HG03432 (cell line): ENCODE data around the gene TRIM8.
A peak's percentile ranks its signal among the peaks of the same experiment; 100 is the strongest.

ENCODE experiments used
- ATAC-seq: cut with Tn5 transposase; IDR thresholded peaks from one replicate; pipeline ENCODE4 v1.9.1; 2021; ENCODE audit warnings: mild to moderate bottlenecking, moderate library complexity; ENCODE audit not compliant: unreplicated experiment

TRIM8 gene, protein sequence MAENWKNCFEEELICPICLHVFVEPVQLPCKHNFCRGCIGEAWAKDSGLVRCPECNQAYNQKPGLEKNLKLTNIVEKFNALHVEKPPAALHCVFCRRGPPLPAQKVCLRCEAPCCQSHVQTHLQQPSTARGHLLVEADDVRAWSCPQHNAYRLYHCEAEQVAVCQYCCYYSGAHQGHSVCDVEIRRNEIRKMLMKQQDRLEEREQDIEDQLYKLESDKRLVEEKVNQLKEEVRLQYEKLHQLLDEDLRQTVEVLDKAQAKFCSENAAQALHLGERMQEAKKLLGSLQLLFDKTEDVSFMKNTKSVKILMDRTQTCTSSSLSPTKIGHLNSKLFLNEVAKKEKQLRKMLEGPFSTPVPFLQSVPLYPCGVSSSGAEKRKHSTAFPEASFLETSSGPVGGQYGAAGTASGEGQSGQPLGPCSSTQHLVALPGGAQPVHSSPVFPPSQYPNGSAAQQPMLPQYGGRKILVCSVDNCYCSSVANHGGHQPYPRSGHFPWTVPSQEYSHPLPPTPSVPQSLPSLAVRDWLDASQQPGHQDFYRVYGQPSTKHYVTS

DNA sequence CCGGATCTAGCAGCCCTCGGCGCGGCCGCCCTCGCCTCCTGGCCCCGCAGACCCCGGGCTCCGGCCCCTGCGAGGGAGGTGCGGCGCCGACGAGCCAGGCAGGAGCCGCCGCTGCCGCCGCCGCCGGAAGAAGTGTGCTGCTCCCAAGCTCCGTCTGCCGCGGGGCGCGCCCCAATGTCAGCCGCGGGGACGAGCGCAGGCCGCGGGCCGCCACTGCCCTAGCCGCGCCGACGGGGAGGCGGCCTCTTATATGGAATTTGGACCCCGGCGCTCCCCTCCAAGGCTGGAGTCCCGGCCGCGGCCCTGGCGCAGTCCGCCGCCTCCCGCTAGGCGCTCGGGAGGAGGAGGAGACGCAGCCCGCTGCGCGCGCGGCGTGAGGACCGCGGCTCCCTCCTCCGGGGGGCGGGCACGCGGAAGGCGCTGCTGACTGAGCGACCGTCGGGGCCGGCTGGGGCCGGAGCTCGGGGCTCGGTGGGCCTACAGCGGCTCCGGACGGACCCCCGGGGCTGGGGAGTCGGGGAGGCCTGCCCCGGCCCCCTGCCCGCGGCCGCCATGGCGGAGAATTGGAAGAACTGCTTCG is at the start of gene TRIM8:
Gene TRIM8 (plus strand): TSS at position 414 of the 580 bp plus-strand sequence. CDS start 139 bp downstream, at position 553.
- ATAC-seq, result peak; percentile 9

DNA sequence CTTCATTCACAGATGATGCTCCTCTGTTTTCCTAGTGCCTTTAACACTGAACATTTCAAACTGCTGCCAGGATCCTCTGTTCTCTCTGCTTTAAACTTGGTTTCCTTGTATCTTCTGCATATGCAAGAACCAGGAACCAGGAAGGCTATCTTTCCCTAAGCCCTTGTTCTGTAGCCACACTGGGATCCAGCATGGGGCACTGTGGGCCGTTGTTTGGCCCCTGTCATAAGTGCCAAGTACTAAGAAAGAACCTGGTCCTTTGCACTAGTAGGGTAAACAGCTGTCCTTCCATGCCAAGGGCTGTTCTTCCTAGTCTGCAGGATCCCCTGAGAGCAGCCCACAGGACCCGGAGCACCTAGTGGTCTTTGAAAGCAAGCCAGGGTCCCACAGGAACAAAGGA is 49.0 kb upstream of the TRIM8 start:
- no peak for ATAC-seq

DNA sequence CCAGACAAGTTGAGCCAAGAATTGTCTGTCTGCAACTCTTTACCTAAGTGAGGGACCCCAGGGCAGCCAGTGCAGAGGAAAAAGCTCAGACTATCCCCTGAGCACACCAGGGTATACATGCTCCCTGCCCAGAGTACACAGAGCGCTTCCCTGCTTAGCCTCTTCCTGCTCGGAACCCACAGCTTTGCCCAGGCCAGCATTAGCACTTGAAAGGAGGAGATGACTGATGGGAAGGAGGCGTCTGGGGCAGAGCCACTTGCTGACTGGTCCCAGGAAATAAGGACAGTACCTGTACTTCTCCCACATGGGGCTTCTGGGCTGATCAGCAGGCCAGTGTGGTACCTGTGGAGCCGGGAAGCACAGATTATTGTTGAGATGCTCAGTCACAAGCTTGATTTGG is 48.4 kb upstream of the TRIM8 start:
- no peak for ATAC-seq

DNA sequence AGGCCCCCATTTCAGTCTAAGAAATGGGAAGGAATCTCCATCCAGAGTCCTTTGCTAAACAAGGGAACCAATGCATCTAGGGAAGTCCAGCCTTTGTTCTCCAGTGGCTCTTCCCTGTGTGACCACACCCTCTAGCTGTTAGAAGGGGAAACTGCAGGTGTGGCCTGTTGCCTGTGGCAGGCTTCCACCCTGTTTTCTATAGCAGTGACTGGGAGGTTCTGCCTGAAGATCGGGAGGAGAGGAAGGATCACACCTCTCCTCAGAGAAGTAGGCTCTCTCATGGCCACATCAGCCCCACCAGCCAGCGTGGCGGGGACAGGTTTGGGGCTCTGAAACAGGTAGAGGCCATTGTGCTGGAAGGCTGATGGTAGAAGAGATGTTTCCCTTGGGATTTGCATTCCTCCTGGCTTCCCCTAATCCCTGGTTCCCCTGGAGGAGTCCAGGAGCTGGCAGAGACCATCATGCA is 47.7 kb upstream of the TRIM8 start:
- ATAC-seq, result no peak

DNA sequence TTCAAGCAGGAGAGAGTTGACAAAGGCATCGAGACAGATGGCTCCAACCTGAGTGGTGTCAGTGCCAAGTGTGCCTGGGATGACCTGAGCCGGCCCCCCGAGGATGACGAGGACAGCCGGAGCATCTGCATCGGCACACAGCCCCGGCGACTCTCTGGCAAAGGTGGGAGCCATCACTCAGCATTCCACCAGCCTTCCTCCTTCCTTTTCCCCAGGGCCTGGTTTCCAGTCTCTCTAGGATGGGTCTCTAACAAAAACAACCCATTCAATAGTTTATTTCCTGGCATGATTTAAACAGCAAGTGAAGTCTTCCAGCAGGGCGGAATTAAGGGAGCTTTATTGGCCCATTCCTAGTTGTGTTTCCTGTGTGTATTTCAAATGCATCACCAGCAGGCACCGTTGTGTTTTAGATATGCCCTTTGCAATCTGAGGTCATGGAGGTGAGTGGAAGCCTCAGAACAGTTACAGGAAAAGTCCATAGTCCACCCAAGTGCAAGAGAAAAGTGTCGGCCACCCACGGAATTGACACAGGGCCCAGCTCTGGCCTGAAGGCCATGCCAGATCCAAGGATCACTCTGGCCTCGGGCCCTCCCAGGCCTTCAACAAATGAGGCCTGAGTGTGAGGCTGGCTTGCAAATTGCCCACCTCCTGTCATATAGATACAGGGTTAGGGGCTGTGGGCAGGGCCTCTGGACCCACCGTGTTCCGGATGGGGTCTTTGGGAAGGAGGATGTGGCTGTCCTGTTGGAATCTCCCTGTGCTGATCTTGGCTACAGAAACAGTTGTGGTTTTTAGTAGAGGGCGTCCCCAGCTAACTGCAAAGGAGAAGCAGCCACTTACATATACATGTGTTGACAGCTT is 46.9 kb upstream of the TRIM8 start:
- no peak for ATAC-seq

DNA sequence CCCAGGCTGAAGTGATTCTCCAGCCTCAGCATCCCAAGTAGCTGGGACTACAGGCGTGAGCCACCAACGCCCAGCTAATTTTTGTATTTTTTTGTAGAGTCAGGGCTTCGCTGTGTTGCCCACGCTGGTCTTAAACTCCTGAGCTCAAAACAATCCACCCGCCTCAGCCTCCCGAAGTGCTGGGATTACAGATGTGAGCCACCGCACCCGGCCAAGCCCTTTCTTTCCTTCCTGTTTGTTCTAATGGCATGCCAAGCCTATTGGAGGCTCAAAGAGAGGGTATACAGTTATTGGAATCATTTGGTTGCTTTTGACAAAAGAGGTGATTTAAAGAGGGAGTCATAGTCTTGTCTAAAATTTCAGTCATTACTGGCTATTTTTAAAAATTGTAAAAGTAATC is 46.0 kb upstream of the TRIM8 start:
- ATAC-seq, result no peak

DNA sequence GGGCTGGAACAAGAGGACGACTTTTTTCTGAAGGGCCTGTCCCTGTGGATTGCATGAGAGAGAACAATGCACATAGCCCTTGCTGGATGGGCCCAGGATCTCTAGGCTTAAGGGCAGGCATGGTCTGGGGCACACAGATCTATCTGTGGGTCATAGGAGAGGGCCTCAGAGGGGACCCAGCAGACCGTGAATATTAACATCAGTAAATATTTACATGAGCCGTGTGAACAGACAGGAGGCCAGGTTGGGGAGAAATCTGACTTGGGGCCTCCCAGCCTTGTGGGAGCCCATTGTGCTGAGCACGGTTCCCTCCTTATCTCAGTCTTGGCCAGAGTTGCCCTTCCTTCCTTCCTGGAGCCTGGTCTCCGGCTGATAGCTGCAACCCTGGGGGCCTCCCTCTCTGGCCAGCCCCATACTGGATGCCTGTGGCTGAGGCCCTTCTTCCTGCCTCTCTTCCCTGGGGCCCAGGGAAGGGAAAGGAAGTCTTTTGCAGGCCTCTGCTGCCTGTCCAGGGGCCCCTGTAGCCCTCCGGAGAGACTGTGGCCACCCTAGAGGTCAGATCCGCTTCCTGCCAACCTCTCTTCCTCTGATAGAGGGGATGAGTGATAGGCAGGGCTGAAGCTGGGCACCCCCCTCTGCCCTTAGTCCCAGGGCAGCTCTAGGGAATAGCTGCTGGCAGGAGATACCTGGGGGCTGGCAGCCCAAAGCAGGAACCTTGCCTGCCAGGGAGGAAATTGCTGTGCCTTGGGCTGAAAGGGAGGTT is 44.5 kb upstream of the TRIM8 start:
- ATAC-seq, result no peak

DNA sequence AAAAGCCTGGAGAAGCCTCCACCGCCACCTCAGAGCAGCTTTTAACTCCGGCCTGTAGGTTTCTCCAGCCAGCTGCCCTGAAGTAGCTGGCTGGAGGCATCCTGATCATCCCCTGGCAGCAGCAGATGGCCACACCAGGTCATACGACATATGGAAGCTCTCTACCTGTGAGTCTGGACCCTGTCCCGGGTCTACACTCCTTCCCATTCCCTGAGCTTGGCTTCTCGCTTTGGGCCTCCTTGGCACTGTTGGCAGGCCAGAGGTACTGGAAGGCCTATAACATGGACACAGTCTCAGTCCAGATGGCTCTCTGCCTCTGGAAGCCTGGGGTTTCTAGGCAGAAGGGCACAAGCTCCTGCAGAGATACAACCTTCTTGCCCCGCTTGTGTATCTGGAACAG is 43.5 kb upstream of the TRIM8 start:
- ATAC-seq, result no peak

DNA sequence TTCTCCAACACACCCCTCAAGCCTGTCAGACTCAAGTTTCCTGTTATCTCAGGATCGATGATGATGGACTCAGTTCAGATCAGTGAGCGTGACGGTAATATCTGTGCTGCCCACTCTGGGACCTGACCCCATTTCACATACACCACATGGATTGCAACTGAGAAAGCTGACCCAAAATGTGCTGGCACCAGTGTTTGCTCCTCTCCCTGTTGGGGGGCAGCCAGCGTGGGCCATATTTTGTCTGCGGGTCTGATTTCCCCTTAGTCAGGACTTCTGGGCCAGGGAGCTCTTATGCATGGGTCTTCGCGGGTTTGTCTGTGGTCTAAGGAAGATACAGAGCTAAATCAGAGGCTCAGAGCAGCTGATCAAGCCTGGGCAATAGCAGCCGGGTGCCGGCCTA is 42.6 kb upstream of the TRIM8 start:
- ATAC-seq, result no peak

DNA sequence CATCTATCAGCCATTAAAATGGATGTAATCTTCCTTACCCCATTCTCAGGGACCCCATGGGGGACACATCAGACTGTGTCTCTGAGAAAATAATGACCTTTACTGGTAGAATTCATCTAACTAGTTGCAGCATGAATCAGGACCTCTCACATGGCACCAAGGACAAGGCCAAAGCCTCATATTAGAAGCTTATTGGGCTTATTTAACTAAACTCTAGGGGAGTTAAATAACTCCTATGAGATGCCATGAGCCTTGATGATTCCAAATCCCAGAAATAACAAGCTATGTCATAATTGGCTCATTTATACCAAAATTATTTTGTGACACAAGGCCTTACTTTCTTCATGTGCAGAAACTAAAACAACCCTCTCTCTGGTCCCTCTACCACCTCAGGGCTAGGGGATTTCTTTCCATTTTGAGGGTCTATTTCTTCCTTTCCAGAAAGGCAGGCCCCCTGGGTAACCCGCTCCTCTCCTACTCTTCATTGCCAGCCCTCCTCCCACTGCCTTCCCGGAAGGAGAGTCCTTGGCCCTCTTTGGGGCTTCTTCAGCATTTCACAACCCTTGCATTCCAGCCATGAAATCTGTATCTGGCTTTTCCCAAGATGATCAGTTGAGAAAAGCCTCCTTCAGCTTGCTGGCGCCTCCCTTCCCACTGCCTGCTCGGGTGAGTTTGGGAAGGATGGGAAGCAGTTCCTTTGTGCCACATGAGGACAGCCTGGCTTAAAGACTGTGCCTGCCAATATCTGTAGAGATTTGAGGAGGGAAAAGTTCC is 41.8 kb upstream of the TRIM8 start:
- ATAC-seq, result no peak

DNA sequence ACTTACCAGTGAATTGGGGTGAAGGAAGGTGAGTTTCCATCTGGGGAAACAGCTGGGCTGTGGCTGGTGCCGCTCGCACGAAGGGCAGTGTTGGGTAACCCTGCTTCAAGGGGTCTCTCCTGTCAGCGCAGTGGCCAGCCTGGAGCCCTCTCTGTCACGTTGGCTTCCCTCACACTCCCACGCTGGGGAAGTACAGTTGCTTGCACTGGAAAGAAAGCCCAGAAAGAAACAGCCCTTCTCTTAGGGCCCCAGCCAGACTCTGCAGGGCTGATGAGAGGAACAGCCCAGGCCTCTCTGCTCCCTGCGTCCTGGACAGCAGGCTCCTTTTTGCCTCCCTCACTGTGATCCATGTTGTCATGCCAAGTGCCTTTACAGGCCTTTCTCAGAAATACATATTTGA is 40.3 kb upstream of the TRIM8 start:
- ATAC-seq, result no peak

DNA sequence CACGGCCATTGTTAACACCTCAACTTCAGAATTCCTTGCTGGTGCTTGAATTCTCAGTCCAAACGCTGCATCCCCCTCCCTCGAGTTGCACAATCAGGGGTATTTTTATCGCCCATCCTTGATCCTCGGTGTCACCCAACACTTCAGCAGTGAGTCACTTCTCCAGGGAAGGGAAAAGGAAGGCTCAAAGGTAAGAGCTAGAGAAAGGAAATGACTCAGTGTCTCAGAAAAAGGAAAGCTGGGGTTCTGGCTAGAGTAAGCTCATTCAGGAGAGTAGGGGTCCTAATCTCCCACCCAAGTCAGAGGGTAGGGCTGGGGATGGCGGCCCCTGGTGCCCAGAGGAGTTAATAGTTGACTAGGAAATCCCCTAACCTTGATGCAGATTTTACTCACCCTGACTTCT is 39.8 kb upstream of the TRIM8 start:
- ATAC-seq, result no peak

DNA sequence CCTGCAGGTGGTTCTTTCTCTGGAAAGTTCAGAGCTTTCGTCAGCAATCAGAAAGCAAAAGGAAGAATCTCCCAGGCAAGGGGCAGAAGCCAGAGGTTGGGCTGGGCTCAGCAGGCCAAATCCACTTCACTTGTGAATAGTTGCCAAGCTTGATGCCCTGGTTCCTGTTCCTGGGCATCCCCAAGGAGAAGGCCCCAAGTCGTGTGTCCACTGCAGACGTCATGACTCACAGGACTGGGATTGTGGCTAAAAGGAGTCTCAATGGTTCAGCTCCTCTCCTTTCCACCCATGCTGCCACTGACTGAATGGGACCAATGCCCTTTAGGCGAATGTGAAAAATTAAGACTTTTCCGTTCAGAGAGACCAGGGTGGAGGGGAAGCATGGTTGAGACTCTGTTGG is 38.6 kb upstream of the TRIM8 start:
- no peak for ATAC-seq

DNA sequence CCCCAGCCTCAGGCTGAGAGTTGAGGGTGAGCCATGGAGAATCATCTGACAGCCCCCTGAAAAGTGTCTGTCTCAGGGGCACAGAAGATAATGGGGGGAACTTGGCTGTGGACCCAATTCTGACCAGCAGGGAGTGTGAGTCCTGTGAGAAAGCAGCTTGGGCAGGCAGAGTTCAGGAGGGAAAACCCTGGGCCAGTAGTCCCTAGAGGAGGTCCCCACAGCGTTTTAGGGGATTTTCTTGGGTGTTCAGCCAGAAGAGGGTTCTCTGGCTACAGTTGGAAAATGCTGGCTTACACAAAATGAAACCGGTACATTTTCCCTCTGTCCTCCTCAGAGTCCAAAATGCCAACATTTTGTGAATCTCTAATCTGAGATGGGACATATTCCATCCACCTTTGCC is 35.8 kb upstream of the TRIM8 start:
- ATAC-seq, result no peak

DNA sequence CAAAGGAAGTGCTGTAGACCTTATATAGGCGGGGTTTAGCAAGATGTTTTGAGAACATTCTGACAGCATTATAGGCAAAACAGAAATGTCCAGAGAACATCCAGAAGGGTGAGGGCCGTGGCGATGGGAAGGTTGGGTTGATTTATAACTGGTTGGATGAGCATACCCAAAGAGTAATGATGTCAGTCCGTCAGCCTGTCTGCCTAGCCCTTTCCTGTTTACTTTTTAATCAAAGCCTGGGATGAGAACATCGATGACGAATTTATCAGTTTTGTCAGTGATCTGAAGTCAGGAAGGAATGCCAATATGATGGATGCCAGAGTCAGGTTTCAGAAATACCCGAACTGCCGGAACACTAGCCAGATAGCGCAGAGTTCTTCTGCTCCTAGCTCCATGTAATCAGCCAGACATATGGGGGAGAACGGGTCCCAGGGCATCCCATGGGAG is 33.8 kb upstream of the TRIM8 start:
- no peak for ATAC-seq

DNA sequence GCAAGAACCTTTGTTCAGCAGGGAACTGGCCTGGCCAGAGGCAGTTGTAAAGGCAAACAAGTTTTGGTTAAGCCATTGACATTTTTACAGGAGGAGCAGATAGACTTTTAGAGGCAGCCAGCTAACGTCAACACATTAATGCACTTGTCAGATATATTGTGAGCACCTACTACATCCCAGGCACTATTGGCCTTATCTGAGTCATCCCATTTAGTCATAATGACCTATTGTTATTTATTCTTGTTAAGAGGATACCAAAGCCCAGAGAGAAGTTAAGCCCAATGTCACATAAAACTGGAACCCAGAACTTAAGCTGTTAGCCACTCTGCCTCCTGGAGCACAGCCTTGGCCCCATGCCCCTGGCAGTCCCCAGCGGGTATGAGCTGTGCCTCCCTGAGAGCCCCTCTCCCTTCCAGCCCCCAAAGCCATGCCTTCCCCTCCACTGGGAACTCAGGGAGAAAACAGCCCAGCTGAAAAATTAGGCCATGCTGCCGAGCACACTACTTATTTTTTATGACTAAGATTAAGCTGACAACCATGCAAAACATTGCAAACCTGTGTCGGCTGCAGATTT is 32.7 kb upstream of the TRIM8 start:
- ATAC-seq, result no peak

DNA sequence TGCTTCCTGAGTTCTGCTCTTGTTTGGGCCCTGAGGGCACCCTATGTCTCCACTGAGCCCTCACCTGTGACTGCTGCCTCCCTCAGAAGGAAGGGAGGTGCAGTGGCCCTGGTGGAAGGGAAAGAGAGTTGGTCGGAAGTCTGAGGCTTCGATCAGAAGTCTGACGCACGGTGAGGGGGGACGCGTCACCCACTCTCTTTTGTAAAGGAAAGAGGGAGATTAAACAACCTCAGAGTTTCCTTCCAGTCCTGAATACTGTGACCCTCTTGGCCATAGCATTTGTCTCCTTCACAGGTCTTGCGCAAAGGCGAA is 31.4 kb upstream of the TRIM8 start:
- ATAC-seq, result no peak

DNA sequence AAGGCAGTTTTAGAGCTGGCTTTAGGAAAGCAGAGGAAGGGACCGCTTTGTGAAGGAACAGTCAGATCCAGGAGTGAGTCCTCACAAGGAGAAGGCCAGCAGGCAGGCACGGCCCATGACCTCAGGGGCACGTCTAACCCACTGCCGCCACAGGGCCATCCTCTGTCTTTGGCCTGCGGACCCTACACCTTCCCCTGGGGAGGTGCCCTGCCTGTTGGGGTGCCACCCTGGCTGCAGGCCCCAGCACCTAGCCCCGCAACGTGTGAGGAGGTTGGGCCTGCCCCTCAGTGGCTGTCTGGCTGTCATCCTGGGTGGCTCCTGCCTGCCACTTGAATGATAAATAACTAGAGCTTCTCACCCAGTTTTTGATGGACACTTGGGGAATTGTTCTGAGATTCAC is 31.0 kb upstream of the TRIM8 start:
- ATAC-seq, result no peak

DNA sequence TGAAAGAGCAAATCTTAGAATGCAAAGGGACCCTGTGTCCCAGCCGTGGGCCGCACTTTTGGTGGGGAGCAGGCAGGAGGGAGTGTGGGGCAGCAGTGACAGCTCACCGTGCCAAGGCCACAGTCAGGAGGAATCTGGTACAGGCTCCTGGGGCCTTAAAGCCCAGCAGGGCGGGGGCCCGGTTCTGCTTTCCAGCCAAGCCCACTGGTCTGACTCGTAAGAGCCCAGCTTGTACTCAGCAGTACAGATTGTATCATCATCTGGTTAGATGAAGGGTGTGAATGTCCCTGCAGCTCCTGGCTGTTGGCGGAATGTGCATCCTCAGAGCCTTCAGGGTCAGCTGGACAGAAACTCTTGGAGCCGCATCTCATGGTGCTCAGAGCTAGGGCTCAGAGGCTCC is 30.5 kb upstream of the TRIM8 start:
- ATAC-seq, result no peak

DNA sequence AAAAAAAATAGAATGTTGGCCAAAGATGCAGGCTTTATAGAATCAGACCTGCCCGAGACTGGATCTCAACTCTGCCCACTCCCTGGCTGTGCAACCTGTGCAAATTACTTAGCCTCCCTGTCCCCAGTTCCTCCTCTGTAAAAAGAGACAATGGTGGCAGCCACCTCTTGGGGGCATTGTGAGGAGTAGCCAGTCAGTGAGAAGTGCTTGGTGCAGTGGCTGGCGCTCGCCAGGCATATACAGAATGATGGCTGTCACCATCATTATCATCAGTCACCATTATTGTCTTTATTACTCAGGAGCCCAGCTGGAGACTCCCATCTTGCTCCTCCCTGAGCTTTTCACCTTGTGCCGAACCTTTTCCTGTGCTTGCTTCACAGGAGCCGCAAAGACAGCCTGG is 29.4 kb upstream of the TRIM8 start:
- ATAC-seq, result no peak
